HepG2 (cell line): ENCODE results near the gene FLAD1. TPM values are rescaled to one million over a fixed set of nuclear protein-coding genes. Genes with fewer than 3 reads are reported as not detected.

Experiments
- ATM ChIP-seq: fragments of 450-650 bp; IDR thresholded peaks from 2 replicates; pipeline ENCODE4 v1.7.1; 2017; ENCODE audit warnings: mild to moderate bottlenecking, borderline replicate concordance
- CEBPB ChIP-seq: IDR thresholded peaks from 2 replicates; pipeline ENCODE4 v1.6.1; 2011; ENCODE audit warnings: low read depth, low read length, improper control_type of control experiment, borderline replicate concordance
- FOXA3 ChIP-seq: IDR thresholded peaks from 2 replicates; pipeline ENCODE4 v1.6.1; 2016; ENCODE audit warnings: missing genetic modification reagents, missing compliant biosample characterization
- FOXC1 ChIP-seq: sonication (generic); formaldehyde crosslinking; IDR thresholded peaks from 2 replicates; pipeline ENCODE4 v1.8.0; 2022; ENCODE audit warnings: mild to moderate bottlenecking, missing genetic modification reagents, borderline replicate concordance
- HES4 ChIP-seq: sonication (generic); formaldehyde crosslinking; IDR thresholded peaks from 2 replicates; pipeline ENCODE4 v1.9.0; 2021; ENCODE audit warnings: mild to moderate bottlenecking, missing genetic modification reagents, borderline replicate concordance
- ISL2 ChIP-seq: sonication (generic); formaldehyde crosslinking; IDR thresholded peaks from 2 replicates; pipeline ENCODE4 v1.5.0; 2020; ENCODE audit warnings: missing genetic modification reagents
- NFKB2 ChIP-seq: sonication (generic); formaldehyde crosslinking; IDR thresholded peaks from 2 replicates; pipeline ENCODE4 v1.4.0; 2020; ENCODE audit warnings: missing genetic modification reagents, borderline replicate concordance
- SNAPC2 ChIP-seq: sonication (generic); formaldehyde crosslinking; IDR thresholded peaks from 2 replicates; pipeline ENCODE4 v1.8.1; 2022; ENCODE audit warnings: mild to moderate bottlenecking, missing genetic modification reagents
- TP53 ChIP-seq: sonication (generic); formaldehyde crosslinking; conservative IDR thresholded peaks from 2 replicates; pipeline ENCODE4 v1.4.0; 2020; ENCODE audit warnings: missing genetic modification reagents
- ZBED4 ChIP-seq: sonication (generic); formaldehyde crosslinking; IDR thresholded peaks from 2 replicates; pipeline ENCODE4 v1.4.0; 2020; ENCODE audit warnings: missing genetic modification reagents, borderline replicate concordance
- ZBTB42 ChIP-seq: sonication (generic); formaldehyde crosslinking; IDR thresholded peaks from 2 replicates; pipeline ENCODE4 v1.5.0; 2020; ENCODE audit warnings: mild to moderate bottlenecking, missing genetic modification reagents
- ZFP36L2 ChIP-seq: sonication (generic); formaldehyde crosslinking; IDR thresholded peaks from 2 replicates; pipeline ENCODE4 v1.4.0; 2020; ENCODE audit warnings: missing genetic modification reagents
- ZFP62 ChIP-seq: sonication (generic); formaldehyde crosslinking; IDR thresholded peaks from 2 replicates; pipeline ENCODE4 v1.4.0; 2020; ENCODE audit warnings: missing genetic modification reagents
- ZNF264 ChIP-seq: sonication (generic); formaldehyde crosslinking; IDR thresholded peaks from 2 replicates; pipeline ENCODE4 v1.4.0; 2020; ENCODE audit warnings: missing genetic modification reagents
- ZNF451 ChIP-seq: sonication (generic); formaldehyde crosslinking; IDR thresholded peaks from 2 replicates; pipeline ENCODE4 v1.5.0; 2020; ENCODE audit warnings: mild to moderate bottlenecking, missing genetic modification reagents
- polyA plus RNA-seq, 8 experiments: library from polyadenylated mRNA; depleted of rRNA in 3 of 8; stranded (reverse) in 7 of 8; unstranded in 1 of 8; fragments of >200 nt; fragmentation: Illumina TruSeq in 4 of 8; extraction: Trizol in 4 of 8; gene quantifications; 2 replicates each; pipeline versions ENCODE4 v1.2.1 to v1.2.3, GENCODE V29; 2011 to 2016; ENCODE audit warnings: low read depth in 4 of 8, missing spikeins in 1 of 8, mixed read lengths in 1 of 8; ENCODE audit not compliant: insufficient read depth in 1 of 8
- total RNA-seq, 5 experiments: library from RNA; depleted of rRNA; stranded (reverse); fragments of >200 nt; fragmentation: Illumina TruSeq; extraction: Trizol; gene quantifications; 2 replicates each; pipeline ENCODE4 v1.2.3, GENCODE V29; 2016; ENCODE audit warnings: low read depth in 1 of 5
- TF ChIP-seq, protein P1 (sequence below): sonication (generic); formaldehyde crosslinking; IDR thresholded peaks from 2 replicates; pipeline ENCODE4 v1.8.1; 2022; ENCODE audit warnings: mild to moderate bottlenecking, missing genetic modification reagents
- TF ChIP-seq, protein P2 (sequence below): IDR thresholded peaks from 2 replicates; pipeline ENCODE4 v1.6.1; 2016; ENCODE audit warnings: low read depth
- TF ChIP-seq, protein P3 (sequence below): IDR thresholded peaks from 2 replicates; pipeline ENCODE4 v1.6.1; 2016; ENCODE audit warnings: mild to moderate bottlenecking

The FLAD1 gene
- total and polyA plus RNA-seq, 2 of the 13 experiments (the other 11 are each of a cell fraction or from before 2014, with no cell fraction given): 25.9 to 32.8 TPM

GRCh38 chr1:154973344-154974101 is 9.6 kb upstream of the FLAD1 start (continued):
- no peak for TF ChIP-seq CEBPB
- TF ChIP-seq, protein P1, sequence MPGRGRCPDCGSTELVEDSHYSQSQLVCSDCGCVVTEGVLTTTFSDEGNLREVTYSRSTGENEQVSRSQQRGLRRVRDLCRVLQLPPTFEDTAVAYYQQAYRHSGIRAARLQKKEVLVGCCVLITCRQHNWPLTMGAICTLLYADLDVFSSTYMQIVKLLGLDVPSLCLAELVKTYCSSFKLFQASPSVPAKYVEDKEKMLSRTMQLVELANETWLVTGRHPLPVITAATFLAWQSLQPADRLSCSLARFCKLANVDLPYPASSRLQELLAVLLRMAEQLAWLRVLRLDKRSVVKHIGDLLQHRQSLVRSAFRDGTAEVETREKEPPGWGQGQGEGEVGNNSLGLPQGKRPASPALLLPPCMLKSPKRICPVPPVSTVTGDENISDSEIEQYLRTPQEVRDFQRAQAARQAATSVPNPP: no peak
- TF ChIP-seq ZBTB42 (CRISPR knock-in tag): no peak
- 0 out of 2 replicates have a peak, but pooled peaks have one; percentile 60 for TF ChIP-seq FOXC1 (CRISPR knock-in tag)
- TF ChIP-seq HES4 (CRISPR knock-in tag): 0 out of 2 replicates have a peak, but pooled peaks have one; percentile 25
- no peak for TF ChIP-seq TP53 (CRISPR knock-in tag)
- TF ChIP-seq ZNF451: no peak
- 0 out of 2 replicates have a peak, but pooled peaks have one; percentile 16 for TF ChIP-seq ISL2
- no peak for TF ChIP-seq ATM
- TF ChIP-seq NFKB2 (CRISPR knock-in tag): no peak
- no peak for TF ChIP-seq ZFP62 (CRISPR knock-in tag)
- peak; percentile 38; the same call in 1 of the 2 replicates for TF ChIP-seq FOXA3 (CRISPR knock-in tag)
- no peak for TF ChIP-seq ZFP36L2 (CRISPR knock-in tag)
- TF ChIP-seq ZNF264: peak; percentile 59; the same call in 1 of the 2 replicates
- no peak for TF ChIP-seq SNAPC2 (CRISPR knock-in tag)
- TF ChIP-seq, protein P2, sequence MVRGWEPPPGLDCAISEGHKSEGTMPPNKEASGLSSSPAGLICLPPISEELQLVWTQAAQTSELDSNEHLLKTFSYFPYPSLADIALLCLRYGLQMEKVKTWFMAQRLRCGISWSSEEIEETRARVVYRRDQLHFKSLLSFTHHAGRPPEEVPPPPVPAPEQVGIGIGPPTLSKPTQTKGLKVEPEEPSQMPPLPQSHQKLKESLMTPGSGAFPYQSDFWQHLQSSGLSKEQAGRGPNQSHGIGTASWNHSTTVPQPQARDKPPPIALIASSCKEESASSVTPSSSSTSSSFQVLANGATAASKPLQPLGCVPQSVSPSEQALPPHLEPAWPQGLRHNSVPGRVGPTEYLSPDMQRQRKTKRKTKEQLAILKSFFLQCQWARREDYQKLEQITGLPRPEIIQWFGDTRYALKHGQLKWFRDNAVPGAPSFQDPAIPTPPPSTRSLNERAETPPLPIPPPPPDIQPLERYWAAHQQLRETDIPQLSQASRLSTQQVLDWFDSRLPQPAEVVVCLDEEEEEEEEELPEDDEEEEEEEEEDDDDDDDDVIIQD (CRISPR knock-in tag): no peak
- TF ChIP-seq, protein P3, sequence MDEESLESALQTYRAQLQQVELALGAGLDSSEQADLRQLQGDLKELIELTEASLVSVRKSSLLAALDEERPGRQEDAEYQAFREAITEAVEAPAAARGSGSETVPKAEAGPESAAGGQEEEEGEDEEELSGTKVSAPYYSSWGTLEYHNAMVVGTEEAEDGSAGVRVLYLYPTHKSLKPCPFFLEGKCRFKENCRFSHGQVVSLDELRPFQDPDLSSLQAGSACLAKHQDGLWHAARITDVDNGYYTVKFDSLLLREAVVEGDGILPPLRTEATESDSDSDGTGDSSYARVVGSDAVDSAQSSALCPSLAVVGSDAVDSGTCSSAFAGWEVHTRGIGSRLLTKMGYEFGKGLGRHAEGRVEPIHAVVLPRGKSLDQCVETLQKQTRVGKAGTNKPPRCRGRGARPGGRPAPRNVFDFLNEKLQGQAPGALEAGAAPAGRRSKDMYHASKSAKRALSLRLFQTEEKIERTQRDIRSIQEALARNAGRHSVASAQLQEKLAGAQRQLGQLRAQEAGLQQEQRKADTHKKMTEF (CRISPR knock-in tag): no peak
- no peak; the same call in 1 of the 2 replicates for TF ChIP-seq ZBED4
